ENCODE measurements around the gene SARDH.
A peak's percentile ranks its signal among the peaks of the same experiment; 100 is the strongest.

Gene SARDH

GRCh38 chr9:133712221-133713100 is 25.7 kb downstream of the SARDH start:
- no peak for DNase-seq

- no peak for DNase-seq
Observed at GRCh38 chr9:133711428-133712220, 26.5 kb downstream of the SARDH start.

- no peak for DNase-seq
Observed at GRCh38 chr9:133710661-133711427, 27.3 kb downstream of the SARDH start.

- no peak for DNase-seq
Observed at GRCh38 chr9:133709691-133710571, 28.2 kb downstream of the SARDH start.

- peak; percentile 45 for DNase-seq
Observed at GRCh38 chr9:133709015-133709611, 29.0 kb downstream of the SARDH start.

- DNase-seq: no peak
Observed at GRCh38 chr9:133708246-133709014, 29.7 kb downstream of the SARDH start.

GRCh38 chr9:133707763-133708245 is 30.3 kb downstream of the SARDH start:
- DNase-seq: no peak

GRCh38 chr9:133707065-133707762 is 30.9 kb downstream of the SARDH start:
- no peak for DNase-seq

- no peak for DNase-seq
Observed at GRCh38 chr9:133706307-133707050, 31.7 kb downstream of the SARDH start.

- DNase-seq: no peak
Observed at GRCh38 chr9:133705576-133705975, 32.6 kb downstream of the SARDH start.

- no peak for DNase-seq
Observed at GRCh38 chr9:133704711-133705181, 33.4 kb downstream of the SARDH start.

GRCh38 chr9:133703591-133704399 is 34.4 kb downstream of the SARDH start:
- DNase-seq: no peak

GRCh38 chr9:133702798-133703590 is 35.2 kb downstream of the SARDH start:
- DNase-seq: no peak

- DNase-seq: peak; percentile 68
Observed at GRCh38 chr9:133701981-133702797, 36.0 kb downstream of the SARDH start.

GRCh38 chr9:133701321-133701980 is 36.7 kb downstream of the SARDH start:
- DNase-seq: peak; percentile 42

GRCh38 chr9:133700819-133701320 is 37.3 kb downstream of the SARDH start:
- no peak for DNase-seq

Measured in stimulated activated naive CD4-positive, alpha-beta T cell treated with Interleukin-2 at 50 U/mL for 16 hours (primary cell).